Brain microvascular endothelial cell (primary cell): Measurements from ENCODE around the gene GJC1.
A peak's percentile ranks its signal among the peaks of the same experiment; 100 is the strongest.

ENCODE experiments used
- DNase-seq: peaks from one replicate; pipeline ENCODE4 v3.0.0-alpha.2; 2020
- H3K27ac ChIP-seq: fragments of 250-450 bp; sonication (Bioruptor Pico); 2 replicates; pipeline ENCODE4 v1.5.1; 2020; ENCODE audit warnings: mild to moderate bottlenecking, moderate library complexity
- H3K27me3 ChIP-seq: fragments of 250-450 bp; sonication (Bioruptor Pico); replicated peaks from 2 replicates; pipeline ENCODE4 v1.5.1; 2020; ENCODE audit warnings: mild to moderate bottlenecking
- H3K36me3 ChIP-seq: fragments of 250-450 bp; sonication (Bioruptor Pico); replicated peaks from 2 replicates; pipeline ENCODE4 v1.5.1; 2020; ENCODE audit warnings: mild to moderate bottlenecking
- H3K4me3 ChIP-seq: 2 replicates; pipeline ENCODE4 v1.5.1; 2011; ENCODE audit warnings: low read depth, mild to moderate bottlenecking, control low read depth, low read length, moderate library complexity
- CTCF ChIP-seq: IDR thresholded peaks from 2 replicates; pipeline ENCODE4 v1.5.1; 2011; ENCODE audit warnings: low read depth, mild to moderate bottlenecking, moderate library complexity, low read length, control low read depth, inconsistent platforms; ENCODE audit errors: missing control alignments
- in situ Hi-C: cut with HindIII; loops from 2 replicates; pipeline ENCODE4 v1.10.0; 2017; ENCODE audit warnings: low sequenced_read_pairs, low pct_ligation_motif_present

GJC1 gene

GRCh38 chr17:44829523-44830358 is at the start of gene GJC1:
GJC1 (minus strand) TSS chr17:44830287; CDS start chr17:44805817, 24,470 bp downstream.
- in situ Hi-C loops: no loop called here
- Histone ChIP-seq H3K36me3 (peaks cover 3% of the 10 kb centered on the region), H3K27me3 (no peaks in the 10 kb centered on the region), H3K27ac (peak within 1 kb of the TSS; percentile 47), H3K4me3 (peak within 1 kb of the TSS; percentile 75)
- TF ChIP-seq CTCF: no peak
- DNase-seq: no peak

GRCh38 chr17:44879376-44879775 is 49.3 kb upstream of the GJC1 start:
- Histone ChIP-seq H3K36me3 (peaks cover 75% of the 10 kb centered on the region), H3K27ac (no peak overlapping the region), H3K27me3 (no peaks in the 10 kb centered on the region), H3K4me3 (no peak overlapping the region)
- in situ Hi-C loops: loop anchor here (25.0 kb wide), 1 partner anchor 92 kb away; no protein-coding TSS in a partner anchor
- no peak for DNase-seq
- TF ChIP-seq CTCF: no peak

GRCh38 chr17:44878627-44879221 is 48.6 kb upstream of the GJC1 start:
- Histone ChIP-seq H3K27ac (no peak overlapping the region), H3K27me3 (no peaks in the 10 kb centered on the region), H3K36me3 (peaks cover 75% of the 10 kb centered on the region), H3K4me3 (no peak overlapping the region)
- peak; percentile 16 for DNase-seq
- peak; percentile 66 for TF ChIP-seq CTCF
- in situ Hi-C loops: loop anchor here (25.0 kb wide), 1 partner anchor 91 kb away; no protein-coding TSS in a partner anchor

- Histone ChIP-seq H3K36me3 (peaks cover 73% of the 10 kb centered on the region), H3K27ac (no peak overlapping the region), H3K4me3 (no peak overlapping the region), H3K27me3 (no peaks in the 10 kb centered on the region)
- in situ Hi-C loops: loop anchor here (25.0 kb wide), 1 partner anchor 90 kb away; no protein-coding TSS in a partner anchor
- no peak for DNase-seq
- TF ChIP-seq CTCF: no peak
Observed at GRCh38 chr17:44877121-44877520, 47.0 kb upstream of the GJC1 start.

- in situ Hi-C loops: loop anchor here (25.0 kb wide), 1 partner anchor 88 kb away; no protein-coding TSS in a partner anchor
- no peaks in the 10 kb centered on the region for H3K27me3 ChIP-seq
- DNase-seq: no peak
- no peak overlapping the region for H3K27ac ChIP-seq
- H3K36me3 ChIP-seq: peaks cover 78% of the 10 kb centered on the region
- no peak for TF ChIP-seq CTCF
- H3K4me3 ChIP-seq: no peak overlapping the region
Observed at GRCh38 chr17:44875761-44876160, 45.7 kb upstream of the GJC1 start.
